ENCODE results near the gene B3GAT1.
"Not testable (repeated sequence)": the region's sequence is repeated elsewhere in the genome, so short reads cannot be mapped to it uniquely, and the experiment has no call there.

Gene B3GAT1

GRCh38 chr11:134350381-134350780 lies 61.7 kb downstream of the B3GAT1 start:
- no peak for DNase-seq

- no peak for DNase-seq
Measured at GRCh38 chr11:134349802-134350355, 62.2 kb downstream of the B3GAT1 start.

GRCh38 chr11:134349109-134349801 lies 62.8 kb downstream of the B3GAT1 start:
- DNase-seq: no peak

- DNase-seq: no peak
Measured at GRCh38 chr11:134347441-134347840, 64.6 kb downstream of the B3GAT1 start.

DNA sequence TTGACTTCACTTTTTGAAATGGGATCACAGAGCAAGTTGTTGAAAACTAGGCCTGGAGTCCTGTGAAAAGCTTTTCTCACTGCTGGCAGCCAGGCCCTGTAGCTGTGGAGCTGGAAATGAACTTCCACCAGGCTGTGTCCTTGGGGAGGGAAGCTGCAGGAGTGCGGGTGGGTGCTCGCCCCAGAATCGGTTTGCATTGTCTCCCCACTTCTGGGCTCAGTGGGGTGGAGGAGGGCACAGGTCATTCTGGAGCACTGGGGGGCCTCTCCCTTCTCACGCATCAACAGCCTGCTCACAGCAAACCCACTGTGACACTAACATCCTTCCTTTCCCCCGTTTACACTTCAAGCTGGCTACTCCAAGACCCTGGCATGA lies 65.1 kb downstream of the B3GAT1 start:
- no peak for DNase-seq

DNA sequence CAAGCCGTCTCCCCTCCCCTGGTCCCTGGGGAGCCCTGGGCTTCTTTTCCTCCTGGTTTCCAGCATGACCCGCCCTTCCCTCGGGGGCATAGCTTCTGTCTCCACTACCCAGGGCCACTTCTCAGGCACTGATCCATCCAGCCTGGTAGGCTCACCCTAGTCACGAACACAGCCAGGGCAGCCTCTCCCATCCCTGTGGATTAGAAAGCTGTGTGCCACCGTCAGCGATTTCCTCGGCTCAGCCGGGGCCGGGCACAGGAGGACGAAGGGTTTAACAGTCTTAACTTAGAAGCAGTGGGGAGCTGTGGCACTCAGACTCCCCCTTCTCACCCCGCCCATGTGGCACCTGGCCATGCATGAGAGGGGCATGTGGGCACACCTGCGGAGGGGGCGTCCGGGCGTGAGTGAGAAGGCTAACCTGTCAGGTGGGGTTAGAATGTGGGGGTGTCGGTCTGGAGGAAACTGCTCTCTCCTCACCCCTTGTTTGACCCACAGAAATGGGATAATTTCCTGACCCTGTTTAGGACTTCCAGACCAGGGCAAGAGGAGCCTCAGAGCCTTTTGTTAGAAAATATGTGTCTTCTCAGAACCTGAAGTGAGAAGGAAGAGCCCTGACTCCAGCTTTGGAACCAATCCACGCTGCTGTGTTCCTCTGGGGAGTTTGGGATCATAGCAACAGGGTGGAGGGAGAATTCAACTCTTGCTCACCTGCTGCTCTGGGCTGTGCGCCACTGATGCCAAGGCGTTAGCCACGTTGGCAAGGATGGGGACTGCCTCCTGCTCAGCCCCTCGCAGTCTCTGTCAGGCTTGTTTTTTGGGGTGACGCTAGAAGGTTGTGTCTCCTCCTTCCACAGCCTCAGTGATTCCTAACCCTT lies 65.7 kb downstream of the B3GAT1 start:
- DNase-seq: no peak

DNA sequence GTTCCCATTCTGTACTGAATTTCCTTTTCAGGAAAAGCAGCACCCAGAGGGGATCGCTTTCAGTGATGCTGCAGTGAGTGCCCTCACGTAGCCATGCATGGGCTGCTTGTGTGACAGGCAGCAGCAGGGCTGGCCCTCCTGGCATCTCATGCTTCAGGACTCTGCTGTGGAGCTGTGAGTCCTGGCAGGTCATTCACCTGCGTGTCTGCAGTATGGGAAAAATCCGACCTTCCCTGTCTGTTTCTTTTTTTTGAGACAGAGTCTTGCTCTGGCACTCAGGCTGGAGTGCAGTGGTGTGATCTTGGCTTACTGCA lies 66.8 kb downstream of the B3GAT1 start:
- no peak for DNase-seq

DNA sequence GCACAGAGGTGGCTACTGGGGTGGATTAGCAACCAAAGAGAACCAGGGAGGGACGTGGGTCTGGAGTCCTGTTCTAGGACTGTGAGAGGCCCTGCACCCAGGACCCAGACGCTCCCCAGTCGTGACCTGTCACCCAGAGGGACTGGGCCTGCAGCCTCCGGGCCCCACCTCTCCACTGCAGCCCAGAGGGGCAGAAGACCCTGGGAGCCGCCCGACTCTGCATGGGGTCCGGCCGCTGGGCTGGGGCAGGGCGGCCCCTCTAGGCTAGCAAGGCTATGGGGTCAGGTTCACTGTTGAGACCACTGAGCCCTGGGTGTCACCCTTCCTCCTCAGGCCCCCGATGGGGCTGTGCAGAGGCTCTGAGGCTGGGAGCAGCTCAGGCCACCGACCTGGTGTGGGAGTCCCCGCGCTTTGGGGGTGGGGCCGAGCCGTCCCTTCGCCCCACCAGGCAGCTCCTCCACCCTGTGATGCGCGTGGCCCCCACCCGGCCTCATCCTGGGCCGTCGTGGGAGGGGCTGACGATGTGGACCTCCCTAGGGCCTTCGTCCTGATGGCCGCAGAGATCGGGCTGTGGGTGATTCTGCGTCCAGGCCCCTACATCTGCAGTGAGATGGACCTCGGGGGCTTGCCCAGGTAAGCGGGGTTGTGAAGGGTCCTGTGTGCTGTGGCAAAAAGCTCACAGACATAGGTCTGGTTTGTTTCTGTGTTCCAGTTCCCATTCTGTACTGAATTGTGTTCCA lies 67.4 kb downstream of the B3GAT1 start:
- not testable (repeated sequence) for DNase-seq

DNA sequence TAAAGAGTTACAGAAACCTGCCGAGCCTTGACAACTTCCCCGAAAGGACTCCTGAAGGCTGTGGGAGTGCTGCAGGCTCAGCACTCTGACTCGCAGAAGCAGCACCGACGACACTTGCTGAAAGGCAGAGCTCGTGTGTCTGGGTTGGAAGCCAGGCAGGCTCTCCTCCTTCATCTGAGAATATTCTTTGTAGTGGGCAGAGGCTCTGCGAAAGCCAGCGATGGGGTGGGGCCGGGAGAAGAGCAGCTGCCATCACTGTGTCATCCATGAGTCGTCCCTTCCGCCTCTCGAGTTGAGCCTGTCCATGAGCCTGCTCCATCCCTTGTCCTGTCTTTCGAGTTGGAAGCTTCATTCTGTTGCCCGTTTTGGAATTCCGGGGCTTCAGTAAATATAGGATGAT lies 68.4 kb downstream of the B3GAT1 start:
- no peak for DNase-seq

- no peak for DNase-seq
Measured at GRCh38 chr11:134342572-134343340, 69.3 kb downstream of the B3GAT1 start.

- no peak for DNase-seq
Measured at GRCh38 chr11:134341805-134342571, 70.1 kb downstream of the B3GAT1 start.

DNA sequence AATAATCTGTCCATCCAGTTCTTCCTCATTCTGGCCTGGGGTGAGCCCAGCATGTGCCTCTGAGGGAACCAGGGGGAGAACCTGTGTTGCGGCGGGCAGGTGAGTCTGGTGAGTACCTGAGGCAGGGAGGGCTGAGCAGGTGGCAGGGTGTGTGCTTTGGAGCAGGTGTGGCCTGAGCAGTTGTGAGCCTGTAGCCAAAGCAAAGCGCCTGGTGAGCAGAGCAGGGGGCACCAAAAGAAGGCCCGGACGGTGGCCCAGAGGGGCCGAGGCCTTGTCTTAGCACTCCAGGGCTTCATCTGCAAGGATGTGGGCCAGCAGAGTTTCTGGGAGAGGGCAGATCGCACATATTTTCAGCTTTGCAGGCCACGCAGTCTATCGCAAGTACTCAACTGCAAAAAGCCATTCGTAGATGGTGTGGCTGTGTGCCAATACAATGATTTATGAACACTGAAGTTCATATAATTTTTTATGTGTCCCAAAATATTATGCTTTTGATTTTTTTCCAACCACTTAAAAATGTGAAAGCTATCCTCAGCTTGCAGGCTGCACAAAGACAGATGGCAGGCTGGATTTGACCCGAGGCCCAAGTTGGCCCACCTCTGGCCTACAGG lies 71.6 kb downstream of the B3GAT1 start:
- no peak for DNase-seq

DNA sequence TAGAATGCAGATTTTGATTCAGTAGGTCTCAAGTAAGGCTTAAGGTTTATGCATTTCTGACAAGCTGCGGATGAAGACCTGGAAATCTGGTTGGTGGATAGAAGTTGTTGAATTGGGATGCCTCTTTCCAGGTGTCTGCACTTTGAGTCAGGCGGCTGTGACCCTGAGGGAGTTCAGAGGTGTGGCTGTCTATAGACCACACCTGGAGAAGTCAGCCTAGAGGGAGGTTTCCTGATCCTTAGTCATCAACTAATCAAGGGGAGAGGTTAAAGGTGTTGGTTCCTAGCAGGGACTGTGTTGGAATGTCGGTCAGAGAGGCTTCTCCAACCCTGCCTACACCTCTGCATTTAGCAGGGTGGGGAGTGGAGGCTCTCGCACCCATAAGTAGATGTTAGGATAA lies 72.3 kb downstream of the B3GAT1 start:
- DNase-seq: no peak

- no peak for DNase-seq
Measured at GRCh38 chr11:134338654-134339053, 73.4 kb downstream of the B3GAT1 start.

DNA sequence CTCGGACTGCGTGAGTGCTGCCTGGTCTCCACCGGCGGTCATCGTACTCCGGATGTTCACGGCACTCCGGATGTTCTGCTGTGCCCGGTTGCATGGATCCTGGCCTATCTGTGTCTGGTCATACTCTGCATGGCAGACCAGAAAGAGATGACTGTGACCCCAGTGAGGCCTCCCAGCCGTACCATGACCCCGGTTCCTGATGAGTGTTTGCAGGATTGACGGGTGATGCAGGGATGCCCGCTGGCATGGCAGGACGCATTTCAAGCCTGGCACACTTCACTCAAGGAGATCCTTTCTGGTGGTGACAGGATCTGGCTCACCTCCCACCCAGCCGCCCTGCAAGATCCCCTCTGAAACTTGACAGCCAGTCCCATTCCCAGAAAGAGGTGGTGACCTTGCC lies 74.0 kb downstream of the B3GAT1 start:
- no peak for DNase-seq

DNA sequence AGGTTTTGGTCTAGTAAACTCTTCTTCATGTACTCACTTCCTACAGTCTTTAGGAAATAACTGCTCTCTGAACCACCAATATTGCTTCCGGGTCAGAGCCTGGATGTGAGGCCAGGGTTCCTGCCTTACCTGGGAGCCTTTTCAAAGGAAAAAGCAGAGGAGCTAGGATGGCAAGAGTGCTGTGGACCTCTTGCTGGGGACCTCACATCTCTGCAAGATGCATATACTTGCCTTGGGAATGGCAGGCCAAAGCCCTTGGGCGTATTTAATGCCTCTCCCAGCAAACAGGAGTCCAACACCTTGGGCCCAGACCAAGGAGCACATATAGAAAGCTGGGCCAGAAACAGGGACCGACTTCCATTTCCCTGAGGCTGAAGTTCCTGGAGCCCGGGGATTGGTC lies 75.0 kb downstream of the B3GAT1 start:
- no peak for DNase-seq

- DNase-seq: no peak
Measured at GRCh38 chr11:134334796-134335571, 77.1 kb downstream of the B3GAT1 start.

DNA sequence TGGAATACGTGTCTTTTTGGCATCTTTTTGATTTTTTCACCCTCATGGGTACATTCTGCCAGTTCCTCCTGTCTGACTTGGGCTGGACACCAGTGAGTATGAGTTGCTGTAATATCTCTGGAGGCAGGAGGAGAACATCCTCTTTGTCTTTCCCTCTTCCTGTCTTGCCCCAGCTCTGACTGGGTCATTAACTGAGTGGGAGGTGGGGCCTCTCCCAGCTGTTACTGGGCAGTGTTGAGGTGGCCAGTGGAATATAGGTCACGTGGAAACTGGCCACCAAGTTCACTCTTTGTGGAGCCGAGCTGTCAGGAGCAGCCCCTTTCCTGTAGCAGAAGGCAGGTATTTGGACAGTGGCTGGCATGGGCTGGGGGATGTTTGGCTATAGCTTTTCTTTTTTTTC lies 78.1 kb downstream of the B3GAT1 start:
- DNase-seq: no peak

GRCh38 chr11:134333312-134333711 lies 78.7 kb downstream of the B3GAT1 start:
- no peak for DNase-seq

DNA sequence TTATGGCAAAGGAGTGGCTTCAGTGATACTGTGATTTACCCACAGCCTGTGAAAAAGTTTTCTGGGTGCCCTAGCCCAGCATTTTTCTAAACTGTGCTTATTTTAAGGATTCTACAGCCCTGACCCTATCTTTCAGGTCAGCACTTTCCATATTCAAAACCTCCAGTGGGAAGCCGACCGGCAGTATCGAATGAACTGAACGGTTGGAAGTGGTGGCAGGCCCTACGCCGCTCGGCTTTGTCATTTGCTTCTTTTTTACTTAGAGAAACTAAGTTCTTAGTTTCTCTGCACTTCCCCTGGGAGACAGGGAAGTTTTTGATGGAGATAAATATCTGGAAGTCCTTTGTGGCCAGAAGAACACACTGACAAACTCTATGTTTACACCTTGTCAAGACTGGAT lies 79.3 kb downstream of the B3GAT1 start:
- no peak for DNase-seq

GRCh38 chr11:134332189-134332631 lies 79.8 kb downstream of the B3GAT1 start:
- DNase-seq: no peak

Data from EL (cell line).